ENCODE data around the gene PPP6R1. TPM values are rescaled to one million over a fixed set of nuclear protein-coding genes. Genes with fewer than 3 reads are reported as not detected.

Gene PPP6R1
- total RNA-seq, 1 donor from 2014 or later = 43.8 TPM

GRCh38 chr19:55279770-55280643 lies 21.2 kb upstream of the PPP6R1 start, which contains the start of gene HSPBP1:
TSS of gene HSPBP1 (minus strand) at chr19:55280110. CDS start at chr19:55279608, 502 bp downstream.
- peak; percentile 64 for DNase-seq (ENCODE audit: low read depth)
- peak within 1 kb of the TSS; percentile 96 for H3K4me3 ChIP-seq (ENCODE audit: low read depth, low read length)
- TF ChIP-seq, protein P1, sequence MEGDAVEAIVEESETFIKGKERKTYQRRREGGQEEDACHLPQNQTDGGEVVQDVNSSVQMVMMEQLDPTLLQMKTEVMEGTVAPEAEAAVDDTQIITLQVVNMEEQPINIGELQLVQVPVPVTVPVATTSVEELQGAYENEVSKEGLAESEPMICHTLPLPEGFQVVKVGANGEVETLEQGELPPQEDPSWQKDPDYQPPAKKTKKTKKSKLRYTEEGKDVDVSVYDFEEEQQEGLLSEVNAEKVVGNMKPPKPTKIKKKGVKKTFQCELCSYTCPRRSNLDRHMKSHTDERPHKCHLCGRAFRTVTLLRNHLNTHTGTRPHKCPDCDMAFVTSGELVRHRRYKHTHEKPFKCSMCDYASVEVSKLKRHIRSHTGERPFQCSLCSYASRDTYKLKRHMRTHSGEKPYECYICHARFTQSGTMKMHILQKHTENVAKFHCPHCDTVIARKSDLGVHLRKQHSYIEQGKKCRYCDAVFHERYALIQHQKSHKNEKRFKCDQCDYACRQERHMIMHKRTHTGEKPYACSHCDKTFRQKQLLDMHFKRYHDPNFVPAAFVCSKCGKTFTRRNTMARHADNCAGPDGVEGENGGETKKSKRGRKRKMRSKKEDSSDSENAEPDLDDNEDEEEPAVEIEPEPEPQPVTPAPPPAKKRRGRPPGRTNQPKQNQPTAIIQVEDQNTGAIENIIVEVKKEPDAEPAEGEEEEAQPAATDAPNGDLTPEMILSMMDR (conservative IDR thresholded peaks at IDR 0.05; ENCODE audit: low read depth, low read length) = no peak

- H3K4me3 ChIP-seq (ENCODE audit: low read depth, low read length) = peak overlapping the region; percentile 96
- no peak for DNase-seq (ENCODE audit: low read depth)
- TF ChIP-seq, protein P1 (conservative IDR thresholded peaks at IDR 0.05; ENCODE audit: low read depth, low read length) = no peak
Measured at GRCh38 chr19:55279340-55279739, 20.5 kb upstream of the PPP6R1 start.

- H3K4me3 ChIP-seq (ENCODE audit: low read depth, low read length) = peak overlapping the region; percentile 96
Measured at GRCh38 chr19:55278391-55279135, 19.7 kb upstream of the PPP6R1 start.

GRCh38 chr19:55277494-55277893 lies 18.7 kb upstream of the PPP6R1 start:
- TF ChIP-seq, protein P1 (conservative IDR thresholded peaks at IDR 0.05; ENCODE audit: low read depth, low read length) = no peak
- no peak overlapping the region for H3K4me3 ChIP-seq (ENCODE audit: low read depth, low read length)
- no peak for DNase-seq (ENCODE audit: low read depth)

More at GRCh38 chr19:55278391-55279135, 19.7 kb upstream of the PPP6R1 start:
- TF ChIP-seq, protein P1 (conservative IDR thresholded peaks at IDR 0.05; ENCODE audit: low read depth, low read length) = no peak
- DNase-seq (ENCODE audit: low read depth) = no peak

DNA sequence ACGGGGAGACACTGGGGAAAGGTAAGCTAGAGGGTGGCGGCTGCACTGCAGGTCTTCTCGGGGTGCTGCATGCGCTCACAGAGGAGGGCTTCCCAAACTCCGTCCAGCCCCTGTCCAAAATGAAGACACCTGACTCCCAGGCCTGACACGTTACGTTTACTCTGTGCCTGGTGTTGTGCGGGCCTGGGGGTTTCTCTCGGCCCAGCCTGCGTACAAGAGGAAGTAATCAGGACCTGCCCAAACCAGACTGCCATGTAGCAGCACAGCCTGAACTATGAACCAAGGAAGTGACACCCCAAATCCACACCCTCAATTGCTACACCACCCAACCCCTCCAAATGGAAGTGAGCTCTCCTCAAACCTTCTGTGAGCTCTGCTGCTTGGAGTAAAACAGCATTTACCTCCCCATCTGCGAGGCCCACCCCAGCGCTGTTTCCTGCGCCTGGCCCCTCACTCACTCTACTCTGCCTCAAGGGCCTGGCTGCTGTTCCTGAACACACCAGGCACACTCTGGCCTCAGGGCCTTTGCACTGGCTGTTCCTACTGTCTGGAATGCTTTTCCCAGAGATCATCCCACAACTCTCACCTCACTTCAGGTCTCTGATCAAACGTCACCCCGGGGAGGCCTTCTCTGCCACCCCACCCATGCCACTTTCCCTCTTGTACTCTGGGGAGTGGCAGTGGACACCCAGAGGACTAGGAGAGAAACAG lies 18.1 kb upstream of the PPP6R1 start:
- DNase-seq (ENCODE audit: low read depth) = no peak
- H3K4me3 ChIP-seq (ENCODE audit: low read depth, low read length) = no peak overlapping the region
- TF ChIP-seq, protein P1 (conservative IDR thresholded peaks at IDR 0.05; ENCODE audit: low read depth, low read length) = no peak

- TF ChIP-seq, protein P1 (conservative IDR thresholded peaks at IDR 0.05; ENCODE audit: low read depth, low read length) = no peak
- H3K4me3 ChIP-seq (ENCODE audit: low read depth, low read length) = no peak overlapping the region
- no peak for DNase-seq (ENCODE audit: low read depth)
Measured at GRCh38 chr19:55275851-55276719, 17.3 kb upstream of the PPP6R1 start.

Measured in epithelial cell of proximal tubule (primary cell).